Measurements from ENCODE around the gene RAD51B.

DNA sequence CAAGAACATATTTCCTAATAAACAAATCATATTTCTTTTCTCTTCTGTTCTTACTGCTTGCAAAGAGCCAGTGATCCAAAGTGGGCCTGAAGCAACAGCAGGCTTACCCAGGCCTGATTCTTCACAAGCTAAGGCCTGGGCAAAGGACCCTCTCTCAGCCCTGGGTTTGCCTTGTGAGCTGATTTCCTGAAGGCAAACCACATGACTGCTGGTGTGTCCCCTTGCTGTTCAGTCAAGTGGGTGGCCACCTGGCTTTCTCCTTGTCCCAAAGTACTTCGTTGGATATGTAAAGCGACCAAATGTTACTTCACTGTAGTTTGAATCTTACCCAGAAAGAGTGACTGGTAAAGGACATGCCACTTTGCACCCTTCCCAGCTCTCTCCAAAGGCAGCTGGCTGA lies 580.4 kb downstream of the RAD51B start:
- TF ChIP-seq POLR2A (IDR thresholded peaks at IDR 0.05) (no peak), POLR2AphosphoS5 (IDR thresholded peaks at IDR 0.05) (no peak), EP300 (IDR thresholded peaks at IDR 0.05; ENCODE audit: low read depth) (no peak)
- TF ChIP-seq, protein P1, sequence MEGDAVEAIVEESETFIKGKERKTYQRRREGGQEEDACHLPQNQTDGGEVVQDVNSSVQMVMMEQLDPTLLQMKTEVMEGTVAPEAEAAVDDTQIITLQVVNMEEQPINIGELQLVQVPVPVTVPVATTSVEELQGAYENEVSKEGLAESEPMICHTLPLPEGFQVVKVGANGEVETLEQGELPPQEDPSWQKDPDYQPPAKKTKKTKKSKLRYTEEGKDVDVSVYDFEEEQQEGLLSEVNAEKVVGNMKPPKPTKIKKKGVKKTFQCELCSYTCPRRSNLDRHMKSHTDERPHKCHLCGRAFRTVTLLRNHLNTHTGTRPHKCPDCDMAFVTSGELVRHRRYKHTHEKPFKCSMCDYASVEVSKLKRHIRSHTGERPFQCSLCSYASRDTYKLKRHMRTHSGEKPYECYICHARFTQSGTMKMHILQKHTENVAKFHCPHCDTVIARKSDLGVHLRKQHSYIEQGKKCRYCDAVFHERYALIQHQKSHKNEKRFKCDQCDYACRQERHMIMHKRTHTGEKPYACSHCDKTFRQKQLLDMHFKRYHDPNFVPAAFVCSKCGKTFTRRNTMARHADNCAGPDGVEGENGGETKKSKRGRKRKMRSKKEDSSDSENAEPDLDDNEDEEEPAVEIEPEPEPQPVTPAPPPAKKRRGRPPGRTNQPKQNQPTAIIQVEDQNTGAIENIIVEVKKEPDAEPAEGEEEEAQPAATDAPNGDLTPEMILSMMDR (IDR thresholded peaks at IDR 0.05): no peak
